SK-N-MC (cell line): ENCODE results near the gene TGM6.

Source experiments
- EZH2 ChIP-seq: fragments of 200-600 bp; sonication (generic); IDR thresholded peaks from one replicate; pipeline ENCODE4 v1.6.1; 2017; ENCODE audit warnings: antibody characterized with exemption
- POLR2AphosphoS5 ChIP-seq: IDR thresholded peaks from 2 replicates; pipeline ENCODE4 v1.6.1; 2012; ENCODE audit warnings: mild to moderate bottlenecking, low read depth, low read length, borderline replicate concordance

DNA sequence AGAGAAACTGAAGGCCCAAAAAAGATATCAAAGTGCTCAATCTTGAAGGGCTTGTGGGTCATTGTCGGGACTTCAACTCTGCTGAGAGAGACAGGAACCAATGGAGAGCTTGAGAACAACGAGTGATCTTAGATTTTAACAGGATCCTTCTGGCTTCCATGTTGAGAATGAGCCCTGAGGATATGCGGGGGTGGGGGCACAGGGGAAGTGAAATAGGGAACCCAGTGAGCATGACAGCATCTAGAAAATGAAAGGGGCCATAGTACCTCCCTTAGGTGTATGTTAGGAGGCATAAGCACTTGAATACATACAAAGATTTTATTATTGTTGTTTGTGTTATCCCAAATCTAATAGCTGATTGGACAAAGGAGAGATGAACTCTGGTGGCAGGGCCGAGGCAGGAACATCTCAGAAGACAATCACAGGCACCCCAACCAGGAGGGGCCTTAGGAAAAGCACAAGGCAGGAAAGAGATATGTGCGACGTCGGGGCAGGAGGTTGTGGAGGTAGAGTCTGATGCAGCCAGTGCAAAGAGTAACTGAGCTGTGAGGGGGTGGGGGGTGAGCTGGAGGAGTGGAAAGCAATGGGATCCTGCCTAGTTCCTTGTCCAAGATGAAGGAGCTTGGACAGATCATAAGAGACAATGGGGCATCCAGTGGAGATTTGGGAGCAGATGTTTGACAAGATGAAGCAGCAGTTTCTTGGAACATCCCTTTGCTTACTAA, 10.4 kb downstream of the TGM6 start:
- TF ChIP-seq POLR2AphosphoS5 (no peak), EZH2 (no peak)
